ENCODE data around the gene IRF7. TPM values are rescaled to one million over a fixed set of nuclear protein-coding genes. Genes with fewer than 3 reads are reported as not detected.

Gene IRF7
- total RNA-seq, 2 experiments from 2014 or later: 146 to 267 TPM

GRCh38 chr11:612961-613300 lies 2.8 kb downstream of the IRF7 start:
- no peaks in the 10 kb centered on the region for H3K9me3 Mint-ChIP-seq (ENCODE audit: low read depth)
- H3K27ac Mint-ChIP-seq: peak overlapping the region; percentile 82
- no peaks in the 10 kb centered on the region for H3K27me3 Mint-ChIP-seq
- H3K36me3 Mint-ChIP-seq: peaks cover 38% of the 10 kb centered on the region
- CTCF ChIA-PET: interaction anchor here (1.5 to 1.9 kb wide), 2 partner anchors 9 to 25 kb away, joined by 5 to 6 read pairs; no protein-coding TSS in a partner anchor
- DNase-seq: peak; percentile 44
- H3K4me3 Mint-ChIP-seq: no peak overlapping the region
- ATAC-seq: no peak
- H3K4me1 Mint-ChIP-seq: peaks cover 19% of the 10 kb centered on the region

DNA sequence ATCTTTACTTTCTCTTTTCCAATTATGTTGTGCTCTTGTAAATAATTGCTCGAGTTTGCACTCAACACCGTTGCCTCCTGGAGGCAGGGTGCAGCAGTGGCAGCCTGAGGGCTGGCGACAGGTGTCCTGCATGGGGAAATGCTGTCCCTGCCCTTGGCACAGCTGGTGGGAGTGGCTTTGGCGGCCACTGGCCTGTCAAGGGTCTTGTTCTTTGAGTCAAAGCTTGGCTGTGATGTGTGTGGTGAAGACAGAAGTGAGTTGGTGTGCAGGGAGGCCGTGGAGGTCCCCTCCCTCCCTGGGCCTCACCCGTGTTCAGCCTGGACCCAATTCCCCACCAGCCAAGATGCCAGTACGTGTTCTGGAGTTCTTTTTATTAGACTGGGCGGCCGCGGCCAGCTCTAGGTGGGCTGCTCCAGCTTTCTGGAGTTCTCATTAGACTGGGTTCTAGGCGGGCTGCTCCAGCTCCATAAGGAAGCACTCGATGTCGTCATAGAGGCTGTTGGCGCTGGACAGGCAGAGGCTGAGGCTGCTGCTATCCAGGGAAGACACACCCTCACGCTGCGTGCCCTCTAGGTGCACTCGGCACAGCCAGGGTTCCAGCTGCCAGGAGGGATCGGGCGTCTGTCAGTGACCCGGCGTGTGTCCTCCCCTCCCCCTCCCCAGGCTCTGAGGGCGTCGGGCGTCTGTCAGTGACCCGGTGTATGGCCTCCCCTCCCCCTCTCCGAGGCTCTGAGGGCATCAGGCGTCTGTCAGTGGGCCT lies 3.4 kb downstream of the IRF7 start:
- Mint-ChIP-seq H3K27me3 (no peaks in the 10 kb centered on the region), H3K4me3 (peak overlapping the region; percentile 47), H3K4me1 (peaks cover 19% of the 10 kb centered on the region), H3K36me3 (peaks cover 38% of the 10 kb centered on the region), H3K9me3 (ENCODE audit: low read depth) (no peaks in the 10 kb centered on the region), H3K27ac (peak overlapping the region; percentile 82)
- ATAC-seq (no peak), DNase-seq (peak; percentile 70)
- CTCF ChIA-PET: interaction anchor here (0.6 to 1.9 kb wide), 5 partner anchors 9 to 59 kb away, joined by 3 to 6 read pairs (median 3); no protein-coding TSS in a partner anchor

DNA sequence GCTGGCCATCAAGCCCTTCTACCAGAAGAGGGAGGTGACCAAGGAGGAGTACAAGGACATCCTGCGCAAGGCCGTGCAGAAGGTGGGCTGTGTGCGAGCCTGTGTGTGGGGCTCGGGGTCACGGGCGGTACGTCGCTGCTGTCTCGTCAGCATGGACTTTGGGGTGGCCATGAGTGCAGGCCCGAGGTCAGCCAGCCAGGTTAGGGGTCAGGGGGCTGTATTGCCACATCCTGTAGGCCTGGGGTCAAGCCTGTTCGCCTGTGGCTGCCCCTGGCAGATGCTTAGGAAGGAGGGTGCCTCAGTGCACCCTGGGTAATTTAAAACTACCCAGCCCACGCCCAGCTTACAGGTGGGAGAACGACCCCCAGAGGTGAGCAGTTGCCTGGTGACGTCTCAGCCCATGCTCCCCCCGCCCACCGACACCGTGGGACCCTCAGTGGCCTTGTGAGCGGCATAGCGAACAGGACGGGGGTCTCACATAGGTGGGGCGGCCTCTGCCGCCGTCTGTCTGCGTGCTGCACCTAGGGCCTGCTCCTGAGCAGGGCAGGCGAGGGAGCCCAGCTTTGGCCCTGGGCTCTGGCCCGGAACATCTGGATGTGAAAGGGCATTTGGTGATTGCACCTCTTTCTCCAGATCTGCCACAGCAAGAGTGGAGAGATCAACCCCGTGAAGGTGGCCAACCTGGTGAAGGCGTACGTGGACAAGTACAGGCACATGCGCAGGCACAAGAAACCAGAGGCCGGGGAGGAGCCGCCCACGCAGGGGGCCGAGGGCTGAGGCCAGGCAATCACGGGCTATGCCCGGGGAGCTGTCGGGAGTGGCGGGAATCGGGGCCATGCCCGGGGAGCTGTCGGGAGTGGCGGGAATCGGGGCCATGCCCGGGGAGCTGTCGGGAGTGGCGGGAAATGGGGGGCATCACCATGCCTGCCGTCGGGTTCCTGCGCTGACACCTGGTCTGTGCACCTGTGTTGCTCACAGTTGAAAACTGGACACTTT lies 4.5 kb downstream of the IRF7 start:
- CTCF ChIA-PET: interaction anchor here (1.1 to 1.9 kb wide), 4 partner anchors 8 to 58 kb away, joined by 3 to 6 read pairs (median 4); no protein-coding TSS in a partner anchor
- Mint-ChIP-seq H3K27ac (peak overlapping the region; percentile 68), H3K9me3 (ENCODE audit: low read depth) (no peaks in the 10 kb centered on the region), H3K4me1 (peaks cover 15% of the 10 kb centered on the region), H3K36me3 (peaks cover 46% of the 10 kb centered on the region), H3K27me3 (no peaks in the 10 kb centered on the region), H3K4me3 (no peak overlapping the region)
- DNase-seq (peak; percentile 48), ATAC-seq (no peak)

DNA sequence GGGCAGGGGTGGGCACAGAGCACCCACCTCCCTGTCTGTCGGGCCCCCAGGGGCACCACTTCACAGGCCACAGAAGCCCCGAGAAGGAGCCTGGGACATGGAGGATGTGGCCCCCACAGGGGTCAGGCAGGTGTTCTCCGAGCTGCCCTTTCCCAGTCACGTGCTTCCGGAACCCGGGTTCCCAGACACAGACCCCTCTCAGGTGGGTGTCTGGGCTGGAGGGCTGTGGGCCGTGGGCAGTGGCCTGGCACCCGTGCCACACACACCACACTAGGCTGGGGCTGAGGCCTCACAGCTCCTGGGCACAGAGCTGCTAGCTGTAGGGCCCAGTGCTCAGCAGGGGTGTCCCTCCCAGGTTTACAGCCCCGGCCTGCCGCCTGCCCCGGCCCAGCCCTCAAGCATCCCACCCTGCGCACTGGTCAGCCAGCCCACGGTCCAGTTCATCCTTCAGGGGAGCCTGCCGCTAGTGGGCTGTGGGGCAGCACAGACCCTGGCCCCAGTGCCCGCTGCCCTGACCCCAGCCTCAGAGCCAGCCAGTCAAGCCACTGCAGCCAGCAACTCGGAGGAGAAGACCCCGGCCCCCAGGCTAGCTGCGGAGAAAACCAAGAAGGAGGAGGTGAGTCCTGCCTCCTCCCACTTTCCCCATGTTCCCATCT lies 5.5 kb downstream of the IRF7 start:
- Mint-ChIP-seq H3K4me3 (no peak overlapping the region), H3K4me1 (peaks cover 14% of the 10 kb centered on the region), H3K27me3 (no peaks in the 10 kb centered on the region), H3K36me3 (peaks cover 44% of the 10 kb centered on the region), H3K27ac (no peak overlapping the region), H3K9me3 (ENCODE audit: low read depth) (no peaks in the 10 kb centered on the region)
- DNase-seq (no peak), ATAC-seq (no peak)
- CTCF ChIA-PET: no interaction called here

GRCh38 chr11:609341-609811 lies 6.4 kb downstream of the IRF7 start:
- H3K4me1 Mint-ChIP-seq: peaks cover 11% of the 10 kb centered on the region
- H3K36me3 Mint-ChIP-seq: peaks cover 43% of the 10 kb centered on the region
- CTCF ChIA-PET: interaction anchor here (1.6 kb wide), 1 partner anchor 90 kb away, joined by 3 read pairs; no protein-coding TSS in a partner anchor

GRCh38 chr11:608791-609251 lies 6.9 kb downstream of the IRF7 start:
- H3K9me3 Mint-ChIP-seq (ENCODE audit: low read depth): no peaks in the 10 kb centered on the region
- H3K36me3 Mint-ChIP-seq: peaks cover 41% of the 10 kb centered on the region
- CTCF ChIA-PET: interaction anchor here (1.1 to 1.6 kb wide), 2 partner anchors 54 to 90 kb away, joined by 3 read pairs; no protein-coding TSS in a partner anchor

More at GRCh38 chr11:609341-609811, 6.4 kb downstream of the IRF7 start:
- Mint-ChIP-seq H3K27me3 (no peaks in the 10 kb centered on the region), H3K9me3 (ENCODE audit: low read depth) (no peaks in the 10 kb centered on the region), H3K4me3 (no peak overlapping the region), H3K27ac (no peak overlapping the region)
- DNase-seq (no peak), ATAC-seq (no peak)

GRCh38 chr11:607971-608659 lies 7.6 kb downstream of the IRF7 start:
- DNase-seq (no peak), ATAC-seq (no peak)
- H3K27me3 Mint-ChIP-seq: no peaks in the 10 kb centered on the region
- H3K9me3 Mint-ChIP-seq (ENCODE audit: low read depth): no peaks in the 10 kb centered on the region
- H3K4me1 Mint-ChIP-seq: peaks cover 7% of the 10 kb centered on the region
- H3K36me3 Mint-ChIP-seq: peaks cover 39% of the 10 kb centered on the region
- H3K4me3 Mint-ChIP-seq: no peak overlapping the region
- CTCF ChIA-PET: interaction anchor here (1.1 to 1.6 kb wide), 2 partner anchors 53 to 89 kb away, joined by 3 read pairs; no protein-coding TSS in a partner anchor
- no peak overlapping the region for H3K27ac Mint-ChIP-seq

More at GRCh38 chr11:608791-609251, 6.9 kb downstream of the IRF7 start:
- Mint-ChIP-seq H3K4me1 (peaks cover 10% of the 10 kb centered on the region), H3K27ac (peak overlapping the region; percentile 49), H3K27me3 (no peaks in the 10 kb centered on the region), H3K4me3 (no peak overlapping the region)
- DNase-seq: no peak
- no peak for ATAC-seq

GRCh38 chr11:607020-607780 lies 8.6 kb downstream of the IRF7 start:
- CTCF ChIA-PET: interaction anchor here (1.6 kb wide), 1 partner anchor 52 kb away, joined by 5 read pairs; no protein-coding TSS in a partner anchor
- H3K9me3 Mint-ChIP-seq (ENCODE audit: low read depth): no peaks in the 10 kb centered on the region
- DNase-seq (no peak), ATAC-seq (no peak)
- H3K27me3 Mint-ChIP-seq: no peaks in the 10 kb centered on the region
- peaks cover 4% of the 10 kb centered on the region for H3K4me1 Mint-ChIP-seq
- H3K36me3 Mint-ChIP-seq: peaks cover 35% of the 10 kb centered on the region
- no peak overlapping the region for H3K4me3 Mint-ChIP-seq
- no peak overlapping the region for H3K27ac Mint-ChIP-seq

DNA sequence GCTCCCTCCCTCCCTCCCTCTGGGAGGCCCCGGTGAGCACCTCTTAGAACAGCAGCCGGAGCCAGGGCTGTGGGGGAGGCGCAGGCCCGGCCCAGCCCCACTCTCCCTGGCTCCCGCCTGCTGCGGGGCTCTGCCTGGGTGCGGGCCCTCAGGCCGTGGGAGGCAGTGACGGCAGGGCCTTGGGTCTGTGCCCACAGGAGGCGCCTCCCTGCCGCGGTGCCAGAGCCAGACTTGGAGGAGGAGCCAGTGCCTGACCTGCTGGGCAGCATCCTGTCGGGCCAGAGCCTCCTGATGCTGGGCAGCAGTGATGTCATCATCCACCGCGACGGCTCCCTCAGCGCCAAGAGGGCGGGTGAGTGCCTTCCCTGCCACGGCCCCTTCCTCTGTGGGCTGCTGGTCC lies 9.5 kb downstream of the IRF7 start:
- no peak overlapping the region for H3K27ac Mint-ChIP-seq
- H3K9me3 Mint-ChIP-seq (ENCODE audit: low read depth): no peaks in the 10 kb centered on the region
- H3K27me3 Mint-ChIP-seq: no peaks in the 10 kb centered on the region
- H3K36me3 Mint-ChIP-seq: peaks cover 34% of the 10 kb centered on the region
- DNase-seq (no peak), ATAC-seq (no peak)
- H3K4me1 Mint-ChIP-seq: peaks cover 3% of the 10 kb centered on the region
- CTCF ChIA-PET: interaction anchor here (1.6 kb wide), 1 partner anchor 51 kb away, joined by 5 read pairs; no protein-coding TSS in a partner anchor
- no peak overlapping the region for H3K4me3 Mint-ChIP-seq

- no peaks in the 10 kb centered on the region for H3K9me3 Mint-ChIP-seq (ENCODE audit: low read depth)
- no peak for DNase-seq
- peaks cover 29% of the 10 kb centered on the region for H3K36me3 Mint-ChIP-seq
- no peak overlapping the region for H3K27ac Mint-ChIP-seq
- no peaks in the 10 kb centered on the region for H3K4me1 Mint-ChIP-seq
- CTCF ChIA-PET: interaction anchor here (1.6 kb wide), 1 partner anchor 50 kb away, joined by 5 read pairs; no protein-coding TSS in a partner anchor
- no peaks in the 10 kb centered on the region for H3K27me3 Mint-ChIP-seq
- H3K4me3 Mint-ChIP-seq: no peak overlapping the region
- ATAC-seq: no peak
Observed at GRCh38 chr11:605286-606129, 10.2 kb downstream of the IRF7 start.

DNA sequence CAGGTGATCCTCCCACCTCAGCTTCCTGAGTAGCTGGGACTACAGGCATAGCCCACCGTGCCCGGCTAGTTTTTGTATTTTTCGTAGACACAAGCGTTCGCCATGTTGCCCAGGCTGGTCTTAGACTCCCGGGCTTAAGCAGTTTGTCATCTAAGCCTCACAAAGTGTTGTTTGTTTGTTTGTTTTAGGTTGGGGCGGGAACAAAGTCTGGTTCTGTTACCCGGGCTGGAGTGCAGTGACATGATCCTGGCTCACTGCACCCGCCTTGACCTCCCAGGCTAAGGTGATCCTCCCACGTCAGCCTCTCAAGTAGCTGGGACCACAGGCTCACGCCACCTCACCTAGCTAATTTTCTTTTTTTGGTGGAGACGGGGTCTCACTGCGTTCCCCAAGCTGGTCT lies 12.6 kb downstream of the IRF7 start:
- no peak overlapping the region for H3K27ac Mint-ChIP-seq
- H3K27me3 Mint-ChIP-seq: no peaks in the 10 kb centered on the region
- ATAC-seq: no peak
- no peak for DNase-seq
- no peak overlapping the region for H3K4me3 Mint-ChIP-seq
- H3K9me3 Mint-ChIP-seq (ENCODE audit: low read depth): no peaks in the 10 kb centered on the region
- CTCF ChIA-PET: interaction anchor here (0.9 to 1.4 kb wide), 2 partner anchors 9 to 120 kb away, joined by 3 to 6 read pairs; no protein-coding TSS in a partner anchor
- no peaks in the 10 kb centered on the region for H3K4me1 Mint-ChIP-seq
- H3K36me3 Mint-ChIP-seq: peaks cover 35% of the 10 kb centered on the region

Measured in activated CD8-positive, alpha-beta memory T cell treated with anti-CD3 and anti-CD28 coated beads, Interleukin-2, amount 10 ng/mL, durations not matched to agents 7 days and 5 days (primary cell).